Hepatocyte (in vitro differentiated cells): ENCODE results near the gene EIPR1.

Experiments
- CTCF ChIP-seq: fragments of 200-600 bp; sonication (generic); IDR thresholded peaks from 2 replicates; pipeline ENCODE4 v1.5.1; 2016; ENCODE audit warnings: antibody characterized with exemption, mild to moderate bottlenecking; ENCODE audit not compliant: poor library complexity
- EZH2 ChIP-seq: fragments of 200-600 bp; sonication (generic); IDR thresholded peaks from 2 replicates; pipeline ENCODE4 v1.6.1; 2016; ENCODE audit warnings: antibody characterized with exemption, mild to moderate bottlenecking, borderline replicate concordance

GRCh38 chr2:3299703-3300102 lies 77.9 kb downstream of the EIPR1 start:
- TF ChIP-seq CTCF = no peak
- TF ChIP-seq EZH2 = no peak
